HT-29 (cell line): Measurements from ENCODE around the gene SLC22A23. TPM values are rescaled to one million over a fixed set of nuclear protein-coding genes. Genes with fewer than 3 reads are reported as not detected.
A peak's percentile ranks its signal among the peaks of the same experiment; 100 is the strongest.

Source experiments
- DNase-seq: peaks from one replicate; pipeline ENCODE4 v3.0.0-alpha.2; 2015; ENCODE audit warnings: low spot score
- total RNA-seq: library from RNA; depleted of rRNA; stranded (reverse); fragments of >200 nt; shearing (Covaris generic); gene quantifications from 2 replicates; pipeline ENCODE4 v1.2.3, GENCODE V29; 2014

SLC22A23 gene
- total RNA-seq, 1 experiment from 2014 or later, result 10.8 TPM

- peak; percentile 19 for DNase-seq
These were observed 14.9 kb upstream of the SLC22A23 start for GRCh38 chr6:3471711-3472110.

- DNase-seq, result peak; percentile 22
These were observed 14.4 kb upstream of the SLC22A23 start for GRCh38 chr6:3471286-3471685.

GRCh38 chr6:3468585-3468984 is 11.7 kb upstream of the SLC22A23 start:
- DNase-seq, result no peak

- DNase-seq, result no peak
These were observed 11.1 kb upstream of the SLC22A23 start for GRCh38 chr6:3467996-3468395.

GRCh38 chr6:3466488-3467219 is 9.8 kb upstream of the SLC22A23 start:
- no peak for DNase-seq

GRCh38 chr6:3460253-3460652 is 3.4 kb upstream of the SLC22A23 start:
- no peak for DNase-seq

GRCh38 chr6:3458706-3459421 is 2.0 kb upstream of the SLC22A23 start:
- no peak for DNase-seq

- peak; percentile 67 for DNase-seq
These were observed 1.1 kb upstream of the SLC22A23 start for GRCh38 chr6:3457710-3458602.

- no peak for DNase-seq
These were observed 404 bp downstream of the SLC22A23 start for GRCh38 chr6:3456395-3456897.

GRCh38 chr6:3455569-3456394 is 1.1 kb downstream of the SLC22A23 start:
- DNase-seq, result peak; percentile 30

- no peak for DNase-seq
These were observed 1.7 kb downstream of the SLC22A23 start for GRCh38 chr6:3455147-3455568.

GRCh38 chr6:3454273-3455010 is 2.4 kb downstream of the SLC22A23 start:
- DNase-seq, result no peak

- DNase-seq, result no peak
These were observed 3.2 kb downstream of the SLC22A23 start for GRCh38 chr6:3453413-3454272.

- no peak for DNase-seq
These were observed 5.4 kb downstream of the SLC22A23 start for GRCh38 chr6:3451498-3451897.

GRCh38 chr6:3450888-3451287 is 6.0 kb downstream of the SLC22A23 start:
- DNase-seq, result no peak

GRCh38 chr6:3449750-3450305 is 7.0 kb downstream of the SLC22A23 start:
- no peak for DNase-seq

GRCh38 chr6:3449321-3449720 is 7.5 kb downstream of the SLC22A23 start:
- no peak for DNase-seq

- no peak for DNase-seq
These were observed 9.8 kb downstream of the SLC22A23 start for GRCh38 chr6:3447005-3447404.

- no peak for DNase-seq
These were observed 10.7 kb downstream of the SLC22A23 start for GRCh38 chr6:3446184-3446583.
